CD8-positive, alpha-beta memory T cell (primary cell): ENCODE data around the gene SPDYE4. TPM values are rescaled to one million over a fixed set of nuclear protein-coding genes. Genes with fewer than 3 reads are reported as not detected.

Experiments
- CTCF ChIA-PET: fragments of 350-600 bp; sonication (Branson Sonifier 250); formaldehyde crosslinking; loops from one replicate; lab custom pipeline; 2021; ENCODE audit warnings: antibody characterized with exemption; lab: Charles Lee
- POLR2A ChIA-PET: fragments of 350-600 bp; sonication (Branson Sonifier 250); formaldehyde crosslinking; loops from one replicate; lab custom pipeline; 2021; ENCODE audit warnings: antibody characterized with exemption; lab: Charles Lee
- DNase-seq, 5 donors: peaks; one replicate each; pipeline versions ENCODE4 v3.0.0 to v3.0.0-alpha.2; 2020 to 2022; ENCODE audit warnings: mixed read lengths in 1 of 5
- H3K27ac ChIP-seq: one replicate; pipeline ENCODE4 v1.7.0; 2013; ENCODE audit warnings: low read depth, mild to moderate bottlenecking, low read length, moderate library complexity
- H3K27me3 ChIP-seq: 2 replicates; pipeline ENCODE4 v1.7.0; 2013; ENCODE audit warnings: low read length, mild to moderate bottlenecking; ENCODE audit not compliant: insufficient read depth, poor library complexity, severe bottlenecking
- H3K36me3 ChIP-seq: 2 replicates; pipeline ENCODE4 v1.7.0; 2013; ENCODE audit warnings: mild to moderate bottlenecking, low read length, moderate library complexity; ENCODE audit not compliant: insufficient read depth
- H3K4me1 ChIP-seq: 2 replicates; pipeline ENCODE4 v1.7.0; 2013; ENCODE audit warnings: mild to moderate bottlenecking, low read length, moderate library complexity; ENCODE audit not compliant: insufficient read depth
- H3K4me3 ChIP-seq: 2 replicates; pipeline ENCODE4 v1.7.0; 2013; ENCODE audit warnings: mild to moderate bottlenecking, low read length
- H3K9me3 ChIP-seq: 2 replicates; pipeline ENCODE4 v1.7.0; 2013; ENCODE audit warnings: mild to moderate bottlenecking, low read length
- H3K27ac Mint-ChIP-seq, 8 donors: one replicate each; pipeline ENCODE4 v1.8.0; 2020 to 2021; ENCODE audit warnings: mixed read lengths in 8 of 8, mild to moderate bottlenecking in 6 of 8, inconsistent platforms in 3 of 8, moderate library complexity in 3 of 8
- H3K27me3 Mint-ChIP-seq, 2 donors: one replicate each; pipeline ENCODE4 v1.8.0; 2020 to 2021; ENCODE audit warnings: mixed read lengths in 2 of 2, mild to moderate bottlenecking in 1 of 2, moderate library complexity in 1 of 2
- H3K36me3 Mint-ChIP-seq, 3 donors: one replicate each; pipeline ENCODE4 v1.8.0; 2020 to 2021; ENCODE audit warnings: mixed read lengths in 3 of 3, inconsistent platforms in 1 of 3, mild to moderate bottlenecking in 1 of 3
- H3K4me1 Mint-ChIP-seq, 3 donors: one replicate each; pipeline ENCODE4 v1.8.0; 2020 to 2021; ENCODE audit warnings: mixed read lengths in 3 of 3, inconsistent platforms in 1 of 3, mild to moderate bottlenecking in 1 of 3
- H3K4me3 Mint-ChIP-seq, 7 donors: one replicate each; pipeline ENCODE4 v1.8.0; 2020 to 2021; ENCODE audit warnings: mixed read lengths in 7 of 7, mild to moderate bottlenecking in 6 of 7, moderate library complexity in 4 of 7, inconsistent platforms in 2 of 7
- H3K9me3 Mint-ChIP-seq, 5 donors: one replicate each; pipeline ENCODE4 v1.8.0; 2020 to 2022; ENCODE audit warnings: mixed read lengths in 5 of 5, mild to moderate bottlenecking in 3 of 5, moderate library complexity in 2 of 5, inconsistent platforms in 1 of 5
- polyA plus RNA-seq: library from polyadenylated mRNA; unstranded; fragments of 300-500 nt; fragmentation: Illumina TruSeq; gene quantifications from one replicate; pipeline ENCODE4 v1.2.3, GENCODE V29; 2021
- total RNA-seq, 2 experiments: library from RNA; stranded (reverse); gene quantifications; one replicate each; pipeline ENCODE4 v1.2.3, GENCODE V29; 2021

SPDYE4 gene
- total and polyA plus RNA-seq, 3 experiments from 2014 or later: not detected

- no peaks in the 10 kb centered on the region for H3K9me3 ChIP-seq
- DNase-seq: no peak
- POLR2A ChIA-PET: no interaction called here
- H3K27me3 Mint-ChIP-seq: peaks cover 0 to 2% of the 10 kb centered on the region in 2 donors
- no peak overlapping the region for H3K4me3 ChIP-seq
- peaks cover 23 to 35% (median 27%) of the 10 kb centered on the region in 3 donors for H3K4me1 Mint-ChIP-seq
- no peaks in the 10 kb centered on the region for H3K9me3 Mint-ChIP-seq
- H3K36me3 ChIP-seq: no peaks in the 10 kb centered on the region
- H3K4me3 Mint-ChIP-seq: peak overlapping the region in 1 of 7 donors; percentile 95
- peaks cover 0 to 4% (median 0%) of the 10 kb centered on the region in 3 donors for H3K36me3 Mint-ChIP-seq
- peak overlapping the region in 6 of 8 donors; percentile 17 to 99 (median 64) for H3K27ac Mint-ChIP-seq
- H3K27ac ChIP-seq: no peak overlapping the region
- CTCF ChIA-PET: no interaction called here
- no peaks in the 10 kb centered on the region for H3K27me3 ChIP-seq
- H3K4me1 ChIP-seq: peaks cover 22% of the 10 kb centered on the region
These were observed 15.5 kb downstream of the SPDYE4 start for GRCh38 chr17:8742819-8743218.

- CTCF ChIA-PET: no interaction called here
- H3K27me3 Mint-ChIP-seq: peaks cover 0 to 2% of the 10 kb centered on the region in 2 donors
- H3K27ac Mint-ChIP-seq: peak overlapping the region in 2 of 8 donors; percentile 72 to 99
- H3K4me1 ChIP-seq: peaks cover 22% of the 10 kb centered on the region
- H3K4me1 Mint-ChIP-seq: peaks cover 23 to 35% (median 27%) of the 10 kb centered on the region in 3 donors
- POLR2A ChIA-PET: no interaction called here
- peaks cover 0 to 4% (median 0%) of the 10 kb centered on the region in 3 donors for H3K36me3 Mint-ChIP-seq
- H3K4me3 ChIP-seq: no peak overlapping the region
- H3K36me3 ChIP-seq: no peaks in the 10 kb centered on the region
- no peaks in the 10 kb centered on the region for H3K9me3 Mint-ChIP-seq
- no peak for DNase-seq
- no peaks in the 10 kb centered on the region for H3K27me3 ChIP-seq
- peak overlapping the region in 1 of 7 donors; percentile 95 for H3K4me3 Mint-ChIP-seq
- H3K27ac ChIP-seq: no peak overlapping the region
- no peaks in the 10 kb centered on the region for H3K9me3 ChIP-seq
These were observed 16.1 kb downstream of the SPDYE4 start for GRCh38 chr17:8742274-8742673.

GRCh38 chr17:8741771-8742170 lies 16.6 kb downstream of the SPDYE4 start:
- ChIA-PET CTCF (no interaction called here), POLR2A (interaction anchor here (1.2 to 1.9 kb wide), 2 partner anchors 307 to 358 kb away, joined by 4 to 6 read pairs; no protein-coding TSS in a partner anchor)
- Mint-ChIP-seq H3K27me3 (peaks cover 0 to 2% of the 10 kb centered on the region in 2 donors), H3K4me1 (peaks cover 23 to 35% (median 27%) of the 10 kb centered on the region in 3 donors), H3K4me3 (peak overlapping the region in 2 of 7 donors; percentile 9 to 95), H3K9me3 (no peaks in the 10 kb centered on the region), H3K27ac (peak overlapping the region in 5 of 8 donors; percentile 20 to 96 (median 35)), H3K36me3 (peaks cover 0 to 4% (median 0%) of the 10 kb centered on the region in 3 donors)
- Histone ChIP-seq H3K27me3 (no peaks in the 10 kb centered on the region), H3K4me1 (peaks cover 22% of the 10 kb centered on the region), H3K9me3 (no peaks in the 10 kb centered on the region), H3K27ac (no peak overlapping the region), H3K36me3 (no peaks in the 10 kb centered on the region), H3K4me3 (no peak overlapping the region)
- no peak for DNase-seq

DNA sequence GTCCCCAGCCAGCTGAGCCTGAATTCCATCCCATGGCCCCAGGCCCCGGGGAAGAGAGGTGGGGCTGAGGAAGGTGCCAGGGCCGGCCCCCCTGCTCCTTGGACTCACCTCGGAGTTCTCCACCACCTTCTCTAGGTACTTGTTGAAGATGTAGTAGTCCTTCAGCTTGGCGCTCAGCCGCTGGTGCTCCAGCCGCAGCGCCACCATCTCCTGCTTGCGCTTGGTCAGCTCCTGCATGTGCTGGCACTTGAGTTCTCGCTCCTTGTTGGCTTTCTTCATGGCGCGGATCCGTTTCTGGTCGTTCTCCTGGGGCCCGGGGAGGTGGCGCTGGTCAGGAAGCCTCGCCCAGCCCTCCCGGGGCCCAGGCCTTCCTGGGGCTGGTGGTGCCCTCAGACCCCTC lies 17.0 kb downstream of the SPDYE4 start:
- POLR2A ChIA-PET: interaction anchor here (1.2 to 1.9 kb wide), 2 partner anchors 306 to 358 kb away, joined by 4 to 6 read pairs; no protein-coding TSS in a partner anchor
- H3K4me3 Mint-ChIP-seq: peak overlapping the region in 1 of 7 donors; percentile 85
- CTCF ChIA-PET: interaction anchor here (1.3 kb wide), 1 partner anchor 358 kb away, joined by 3 read pairs; no protein-coding TSS in a partner anchor
- DNase-seq: no peak
- H3K27ac ChIP-seq: no peak overlapping the region
- no peaks in the 10 kb centered on the region for H3K9me3 ChIP-seq
- peaks cover 0 to 4% (median 0%) of the 10 kb centered on the region in 3 donors for H3K36me3 Mint-ChIP-seq
- peaks cover 20% of the 10 kb centered on the region for H3K4me1 ChIP-seq
- peak overlapping the region in 3 of 8 donors; percentile 87 to 96 (median 95) for H3K27ac Mint-ChIP-seq
- H3K27me3 ChIP-seq: no peaks in the 10 kb centered on the region
- no peaks in the 10 kb centered on the region for H3K9me3 Mint-ChIP-seq
- peaks cover 20 to 32% (median 26%) of the 10 kb centered on the region in 3 donors for H3K4me1 Mint-ChIP-seq
- H3K27me3 Mint-ChIP-seq: peaks cover 0 to 2% of the 10 kb centered on the region in 2 donors
- H3K36me3 ChIP-seq: no peaks in the 10 kb centered on the region
- no peak overlapping the region for H3K4me3 ChIP-seq

DNA sequence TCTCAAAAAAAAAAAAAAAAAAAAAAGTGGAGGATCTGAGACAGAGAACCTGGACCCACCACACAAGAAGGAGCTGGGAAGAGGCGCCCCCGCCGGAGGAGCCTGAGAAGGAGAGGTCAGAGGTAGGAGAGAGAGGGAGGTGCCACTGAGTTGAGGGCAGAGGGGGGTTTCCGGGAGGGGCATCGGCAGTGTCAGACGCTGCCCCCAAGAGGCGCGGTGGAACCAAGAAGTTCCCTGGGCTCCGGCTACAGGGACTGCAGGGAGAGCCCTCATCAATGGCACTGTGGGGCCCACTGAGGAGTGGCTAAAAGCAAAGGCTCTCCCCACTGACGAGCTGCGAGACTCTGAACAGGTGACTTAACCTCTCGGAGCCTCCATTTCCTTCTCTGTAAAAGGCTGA lies 17.9 kb downstream of the SPDYE4 start:
- H3K27ac Mint-ChIP-seq: peak overlapping the region; percentile 70 to 97 (median 94)

GRCh38 chr17:8739097-8739496 lies 19.2 kb downstream of the SPDYE4 start:
- Histone ChIP-seq H3K9me3 (no peaks in the 10 kb centered on the region), H3K4me3 (no peak overlapping the region), H3K27ac (no peak overlapping the region), H3K4me1 (peaks cover 12% of the 10 kb centered on the region), H3K27me3 (no peaks in the 10 kb centered on the region), H3K36me3 (no peaks in the 10 kb centered on the region)
- CTCF ChIA-PET: no interaction called here
- peak overlapping the region in 6 of 7 donors; percentile 7 to 87 (median 38) for H3K4me3 Mint-ChIP-seq
- H3K9me3 Mint-ChIP-seq: no peaks in the 10 kb centered on the region
- POLR2A ChIA-PET: no interaction called here
- peaks cover 0 to 2% of the 10 kb centered on the region in 2 donors for H3K27me3 Mint-ChIP-seq
- DNase-seq: no peak
- peak overlapping the region in 6 of 8 donors; percentile 48 to 89 (median 78) for H3K27ac Mint-ChIP-seq
- peaks cover 16 to 22% (median 20%) of the 10 kb centered on the region in 3 donors for H3K4me1 Mint-ChIP-seq
- no peaks in the 10 kb centered on the region for H3K36me3 Mint-ChIP-seq

More for the DNA sequence above, 17.9 kb downstream of the SPDYE4 start:
- ChIA-PET POLR2A (interaction anchor here (0.6 to 1.9 kb wide), 5 partner anchors 78 to 804 kb away, joined by 3 to 13 read pairs (median 6); no protein-coding TSS in a partner anchor), CTCF (interaction anchor here (0.7 to 1.4 kb wide), 4 partner anchors 45 to 648 kb away, joined by 3 to 4 read pairs (median 3); no protein-coding TSS in a partner anchor)
- Histone ChIP-seq H3K36me3 (no peaks in the 10 kb centered on the region), H3K4me1 (peaks cover 16% of the 10 kb centered on the region), H3K27me3 (no peaks in the 10 kb centered on the region), H3K4me3 (peak overlapping the region; percentile 67), H3K9me3 (no peaks in the 10 kb centered on the region), H3K27ac (no peak overlapping the region)
- peak; percentile 47 to 77 (median 66) for DNase-seq
- peaks cover 0 to 2% of the 10 kb centered on the region in 2 donors for H3K27me3 Mint-ChIP-seq
- H3K9me3 Mint-ChIP-seq: no peaks in the 10 kb centered on the region
- peaks cover 16 to 27% (median 21%) of the 10 kb centered on the region in 3 donors for H3K4me1 Mint-ChIP-seq
- H3K36me3 Mint-ChIP-seq: peaks cover 0 to under 1% (median 0%) of the 10 kb centered on the region in 3 donors
- peak overlapping the region; percentile 80 to 91 (median 86) for H3K4me3 Mint-ChIP-seq

- Mint-ChIP-seq H3K4me1 (peaks cover 16 to 19% (median 18%) of the 10 kb centered on the region in 3 donors), H3K4me3 (peak overlapping the region in 1 of 7 donors; percentile 38), H3K27me3 (peaks cover 0 to 2% of the 10 kb centered on the region in 2 donors), H3K9me3 (no peaks in the 10 kb centered on the region), H3K36me3 (no peaks in the 10 kb centered on the region), H3K27ac (peak overlapping the region in 2 of 8 donors; percentile 13 to 85)
- ChIA-PET POLR2A (no interaction called here), CTCF (no interaction called here)
- Histone ChIP-seq H3K4me3 (no peak overlapping the region), H3K27ac (no peak overlapping the region), H3K36me3 (no peaks in the 10 kb centered on the region), H3K4me1 (peaks cover 12% of the 10 kb centered on the region), H3K27me3 (no peaks in the 10 kb centered on the region), H3K9me3 (no peaks in the 10 kb centered on the region)
- DNase-seq: no peak
These were observed 21.6 kb downstream of the SPDYE4 start for GRCh38 chr17:8736796-8737195.

DNA sequence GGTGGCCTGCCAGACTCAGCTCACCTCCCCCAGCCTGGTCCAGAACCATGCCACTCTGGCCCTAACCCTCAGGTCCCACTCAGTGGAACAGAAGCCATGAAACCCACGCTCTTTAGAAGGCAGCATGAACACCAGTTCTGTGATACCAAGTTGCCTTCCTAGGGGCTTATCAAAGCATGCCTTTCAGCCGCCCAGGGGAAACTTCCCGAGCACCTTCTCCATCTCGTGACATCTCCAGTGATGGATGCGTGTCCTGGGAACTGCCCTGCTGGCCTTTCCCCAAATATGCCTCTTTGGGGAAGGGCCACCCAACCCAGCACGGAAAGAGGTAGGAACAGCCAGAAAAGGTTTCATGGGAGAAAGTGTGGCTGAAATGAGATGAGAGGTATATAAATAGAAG lies 22.0 kb downstream of the SPDYE4 start:
- Mint-ChIP-seq H3K4me1 (peaks cover 16 to 19% (median 18%) of the 10 kb centered on the region in 3 donors), H3K27ac (peak overlapping the region in 1 of 8 donors; percentile 85)
- CTCF ChIA-PET: no interaction called here

More for the DNA sequence above, 22.0 kb downstream of the SPDYE4 start:
- peaks cover 12% of the 10 kb centered on the region for H3K4me1 ChIP-seq
- H3K36me3 Mint-ChIP-seq: no peaks in the 10 kb centered on the region
- no peak overlapping the region for H3K27ac ChIP-seq
- peaks cover under 1 to 2% of the 10 kb centered on the region in 2 donors for H3K27me3 Mint-ChIP-seq
- H3K4me3 ChIP-seq: no peak overlapping the region
- H3K27me3 ChIP-seq: no peaks in the 10 kb centered on the region
- POLR2A ChIA-PET: no interaction called here
- H3K36me3 ChIP-seq: no peaks in the 10 kb centered on the region
- DNase-seq: no peak
- H3K9me3 ChIP-seq: no peaks in the 10 kb centered on the region
- peak overlapping the region in 1 of 7 donors; percentile 55 for H3K4me3 Mint-ChIP-seq
- H3K9me3 Mint-ChIP-seq: no peaks in the 10 kb centered on the region
